ENCODE measurements around the gene FCGR1A. TPM values are rescaled to one million over a fixed set of nuclear protein-coding genes. Genes with fewer than 3 reads are reported as not detected.
"Not testable (repeated sequence)": the region's sequence is repeated elsewhere in the genome, so short reads cannot be mapped to it uniquely, and the experiment has no call there.

FCGR1A gene
- total and polyA plus RNA-seq, 9 of the 15 experiments (the other 6 are each of a cell fraction or from before 2014, with no cell fraction given), result 0.10 to 0.29 (median 0.17) TPM; not detected in 3

DNA sequence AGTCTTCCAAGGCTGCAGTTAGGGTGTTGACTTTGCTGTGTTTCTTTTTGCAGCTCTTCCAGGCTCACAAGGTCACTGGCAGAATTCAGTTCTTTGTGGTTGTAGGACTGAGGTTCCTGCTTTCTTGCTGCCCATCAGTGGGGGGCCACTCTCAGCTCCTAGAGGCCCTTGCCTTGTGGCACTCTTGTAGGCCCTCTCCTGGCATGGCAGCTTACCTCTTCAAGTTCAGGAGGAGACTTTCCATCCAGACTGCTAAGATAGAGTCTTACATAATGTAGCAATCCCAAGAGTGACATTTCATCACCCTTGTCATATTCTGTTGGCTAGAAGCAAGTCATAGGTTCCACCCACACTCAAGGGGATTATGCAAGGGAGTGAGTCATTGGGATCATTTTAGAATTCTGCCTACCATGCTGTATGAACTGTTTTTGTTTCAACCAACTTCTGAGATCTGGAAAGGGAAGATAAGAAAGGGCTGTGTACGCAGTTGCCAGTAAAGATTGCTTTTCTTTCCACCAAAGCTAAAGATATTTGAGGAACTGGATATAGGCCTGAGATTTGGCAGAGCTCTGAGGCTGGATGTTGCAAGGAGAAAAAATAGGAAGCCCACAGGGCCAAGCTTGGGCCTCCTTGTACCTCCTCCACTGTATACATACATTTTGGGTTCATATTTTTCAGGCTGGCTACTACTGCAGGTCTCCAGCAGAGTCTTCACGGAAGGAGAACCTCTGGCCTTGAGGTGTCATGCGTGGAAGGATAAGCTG lies 5.4 kb downstream of the FCGR1A start:
- H3K9ac ChIP-seq (ENCODE audit: insufficient read depth in 1 of 2, low read depth in 2 of 2, low read length in 2 of 2); H3K27me3 ChIP-seq (ENCODE audit: control insufficient read depth in 2 of 2, insufficient read depth in 2 of 2, low read length in 2 of 2); H3K79me2 ChIP-seq (ENCODE audit: control insufficient read depth, insufficient read depth, low read length); in situ Hi-C loops (cut with MboI); POLR2A ChIA-PET; intact Hi-C loops (cut with micrococcal nuclease); H3K4me2 ChIP-seq (ENCODE audit: insufficient read depth, low read length); BruUV-seq (replicated peaks); H3K4me1 ChIP-seq (replicated peaks in 1 of 2; ENCODE audit: control insufficient read depth in 2 of 2, insufficient read depth in 2 of 2, low read length in 2 of 2); H3K36me3 ChIP-seq (ENCODE audit: control insufficient read depth, insufficient read depth, low read length); H2AFZ ChIP-seq (ENCODE audit: low read depth, low read length); H3K9me3 ChIP-seq (replicated peaks; ENCODE audit: control insufficient read depth, insufficient read depth, low read depth, low read length); H4K20me1 ChIP-seq (replicated peaks; ENCODE audit: control insufficient read depth, insufficient read depth, low read length); FAIRE-seq; H3K4me3 ChIP-seq; H3K9me1 ChIP-seq (ENCODE audit: control insufficient read depth, insufficient read depth, low read length); H3K27ac ChIP-seq (ENCODE audit: extremely low read depth, low read depth, low read length); DNase-seq (ENCODE audit: extremely low read depth in 1 of 4, low spot score in 3 of 4); CTCF ChIA-PET (ENCODE audit: low intra/inter-chr PET ratio); TF ChIP-seq CEBPG (CRISPR knock-in tag; IDR thresholded peaks at IDR 0.05); TEAD4 (CRISPR knock-in tag; IDR thresholded peaks at IDR 0.05; ENCODE audit: borderline replicate concordance): not testable (repeated sequence)
- peak; percentile 89 for ATAC-seq
- TF ChIP-seq ARID1B (IDR thresholded peaks at IDR 0.05) (peak; percentile 46), JUND (IDR thresholded peaks at IDR 0.05; ENCODE audit: borderline replicate concordance, low read depth, low read length) (peak; percentile 51; the same call in 1 of the 2 replicates), JUND (tag; IDR thresholded peaks at IDR 0.05; ENCODE audit: borderline replicate concordance, low read depth, low read length) (peak; percentile 42; the same call in 1 of the 3 replicates), CBFA2T3 (IDR thresholded peaks at IDR 0.05) (peak; percentile 48), CEBPB (tag; IDR thresholded peaks at IDR 0.05) (peak; percentile 36), SPI1 (IDR thresholded peaks at IDR 0.05; ENCODE audit: borderline replicate concordance, low read depth, low read length) (peak; percentile 69), FOXJ2 (tag; IDR thresholded peaks at IDR 0.05) (0 out of 2 replicates have a peak, but pooled peaks have one; percentile 49), CEBPG (tag; conservative IDR thresholded peaks at IDR 0.05 in 1 of 2, IDR thresholded peaks at IDR 0.05 in 1 of 2) (peak in 1 of 2 experiments; percentile 86; a peak in 2 of 4 replicates), KDM1A (IDR thresholded peaks at IDR 0.05) (0 out of 4 replicates have a peak, but pooled peaks of 1 of the 2 experiments have one; percentile 25), TEAD4 (IDR thresholded peaks at IDR 0.05; ENCODE audit: low read length) (peak; percentile 31; the same call in 1 of the 2 replicates), FOSL1 (tag; conservative IDR thresholded peaks at IDR 0.05) (peak; percentile 78), EP300 (IDR thresholded peaks at IDR 0.05; ENCODE audit: low read length) (0 out of 2 replicates have a peak, but pooled peaks have one; percentile 28), RCOR1 (IDR thresholded peaks at IDR 0.05; ENCODE audit: borderline replicate concordance in 1 of 2, low read depth in 2 of 2, low read length in 2 of 2) (0 out of 4 replicates have a peak, but pooled peaks of 1 of the 2 experiments have one; percentile 5), TAL1 (IDR thresholded peaks at IDR 0.05) (peak; percentile 25)
- TF ChIP-seq, protein P1, sequence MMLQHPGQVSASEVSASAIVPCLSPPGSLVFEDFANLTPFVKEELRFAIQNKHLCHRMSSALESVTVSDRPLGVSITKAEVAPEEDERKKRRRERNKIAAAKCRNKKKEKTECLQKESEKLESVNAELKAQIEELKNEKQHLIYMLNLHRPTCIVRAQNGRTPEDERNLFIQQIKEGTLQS (IDR thresholded peaks at IDR 0.05), result peak; percentile 75
- TF ChIP-seq, protein P1 (CRISPR knock-in tag; conservative IDR thresholded peaks at IDR 0.05), result not testable (repeated sequence)
- 0% methylated on average over 1 of the region's 3 CpGs for WGBS (ENCODE audit: insufficient coverage, low coverage, missing lambda C conversion rate)

All from K562 (cell line).